NCI-H1930 (cell line): ENCODE results near the gene PCDHGA6.
"Not testable (repeated sequence)": the region's sequence is repeated elsewhere in the genome, so short reads cannot be mapped to it uniquely, and the experiment has no call there.

Experiments used
- DNase-seq, 2 experiments: peaks; one replicate each; lab custom pipeline; 2025; lab: John Stamatoyannopoulos, UW

The PCDHGA6 gene

GRCh38 chr5:141373673-141374317 lies at the start of gene PCDHGA6:
Gene PCDHGA6, plus strand, starts transcription at chr5:141373891. Its CDS starts 193 bp downstream, at chr5:141374084.
- DNase-seq, result no peak

GRCh38 chr5:141326088-141326854 lies 47.4 kb upstream of the PCDHGA6 start:
- peak; percentile 21 to 61 for DNase-seq

- DNase-seq, result no peak
Observed at GRCh38 chr5:141328231-141328630, 45.5 kb upstream of the PCDHGA6 start.

- DNase-seq, result no peak
Observed at GRCh38 chr5:141330299-141331080, 43.2 kb upstream of the PCDHGA6 start, which contains the start of gene PCDHGA1. Gene PCDHGA1, plus strand, starts transcription at chr5:141330514.

GRCh38 chr5:141332571-141332970 lies 41.1 kb upstream of the PCDHGA6 start:
- DNase-seq, result not testable (repeated sequence)

- DNase-seq, result no peak
Observed at GRCh38 chr5:141338538-141339306, 35.0 kb upstream of the PCDHGA6 start, which contains the start of gene PCDHGA2. Gene PCDHGA2, plus strand, starts transcription at chr5:141338760.

- not testable (repeated sequence) for DNase-seq
Observed at GRCh38 chr5:141340781-141341354, 32.8 kb upstream of the PCDHGA6 start.

- no peak for DNase-seq
Observed at GRCh38 chr5:141342773-141343172, 30.9 kb upstream of the PCDHGA6 start.

- no peak for DNase-seq
Observed at GRCh38 chr5:141343242-141343952, 30.3 kb upstream of the PCDHGA6 start, which contains the start of gene PCDHGA3. Gene PCDHGA3, plus strand, starts transcription at chr5:141343829. Its CDS starts 205 bp downstream, at chr5:141344034.

- no peak for DNase-seq
Observed at GRCh38 chr5:141343953-141344463, 29.7 kb upstream of the PCDHGA6 start.

- DNase-seq, result no peak
Observed at GRCh38 chr5:141345327-141345726, 28.4 kb upstream of the PCDHGA6 start.

GRCh38 chr5:141346017-141346416 lies 27.7 kb upstream of the PCDHGA6 start:
- not testable (repeated sequence) for DNase-seq

GRCh38 chr5:141349917-141350619 lies 23.6 kb upstream of the PCDHGA6 start, which contains the start of gene PCDHGB1:
Gene PCDHGB1, plus strand, starts transcription at chr5:141350099. Its CDS starts 162 bp downstream, at chr5:141350261.
- peak; percentile 64 to 72 for DNase-seq

- DNase-seq, result no peak
Observed at GRCh38 chr5:141351591-141351990, 22.1 kb upstream of the PCDHGA6 start.

GRCh38 chr5:141354900-141355469 lies 18.7 kb upstream of the PCDHGA6 start, which contains the start of gene PCDHGA4:
Gene PCDHGA4, plus strand, starts transcription at chr5:141355021. Its CDS starts 87 bp downstream, at chr5:141355108.
- DNase-seq, result no peak

- no peak for DNase-seq
Observed at GRCh38 chr5:141355641-141356040, 18.1 kb upstream of the PCDHGA6 start.

- DNase-seq, result no peak
Observed at GRCh38 chr5:141356133-141356532, 17.6 kb upstream of the PCDHGA6 start.

GRCh38 chr5:141356950-141357349 lies 16.7 kb upstream of the PCDHGA6 start:
- DNase-seq, result no peak
